H1 (cell line): Measurements from ENCODE around the gene CEP97. TPM values are rescaled to one million over a fixed set of nuclear protein-coding genes. Genes with fewer than 3 reads are reported as not detected.

Experiments used
- CTCF ChIA-PET: fragments of 300-600 bp; sonication (Branson Sonifier 250); formaldehyde crosslinking; loops from one replicate; lab custom pipeline; 2021; ENCODE audit not compliant: partially characterized antibody; lab: Charles Lee
- POLR2A ChIA-PET: fragments of 300-600 bp; sonication (Branson Sonifier 250); formaldehyde crosslinking; loops from one replicate; lab custom pipeline; 2021; ENCODE audit warnings: inconsistent platforms; ENCODE audit not compliant: partially characterized antibody; lab: Charles Lee
- DNase-seq, 2 experiments: peaks; one replicate each; pipeline versions ENCODE4 v3.0.0 to v3.0.0-alpha.2; 2010 to 2022; ENCODE audit warnings: low spot score in 2 of 2, low read depth in 1 of 2, mixed read lengths in 1 of 2
- FAIRE-seq: peaks from 2 replicates; lab custom pipeline; 2011; peaks lifted over from hg19 to GRCh38; lab: Jason Lieb, UNC
- H2AFZ ChIP-seq: 2 replicates; pipeline ENCODE4 v1.8.1; 2012; ENCODE audit warnings: low read length, inconsistent platforms
- H2AK5ac ChIP-seq: 2 replicates; pipeline ENCODE4 v1.6.1; 2013; ENCODE audit warnings: low read depth, low read length
- H2BK120ac ChIP-seq: replicated peaks from 2 replicates; pipeline ENCODE3; 2013; ENCODE audit warnings: low read depth, low read length, inconsistent platforms
- H2BK12ac ChIP-seq: 2 replicates; pipeline ENCODE4 v1.6.1; 2013; ENCODE audit warnings: low read depth, low read length
- H2BK15ac ChIP-seq: 2 replicates; pipeline ENCODE4 v1.6.1; 2013; ENCODE audit warnings: low read length
- H2BK20ac ChIP-seq: 2 replicates; pipeline ENCODE4 v1.6.1; 2013; ENCODE audit warnings: low read length
- H2BK5ac ChIP-seq: 2 replicates; pipeline ENCODE4 v1.6.1; 2013; ENCODE audit warnings: low read depth, low read length
- H3K14ac ChIP-seq: 2 replicates; pipeline ENCODE4 v1.6.1; 2013; ENCODE audit warnings: inconsistent platforms; ENCODE audit not compliant: insufficient read length
- H3K18ac ChIP-seq: 2 replicates; pipeline ENCODE4 v1.6.1; 2013; ENCODE audit warnings: low read length; ENCODE audit errors: extremely low read depth
- H3K23ac ChIP-seq: 2 replicates; pipeline ENCODE4 v1.6.1; 2013; ENCODE audit warnings: inconsistent platforms; ENCODE audit not compliant: insufficient read length
- H3K23me2 ChIP-seq: 2 replicates; pipeline ENCODE4 v1.6.1; 2013; ENCODE audit warnings: low read depth, low read length
- H3K27ac ChIP-seq: 2 replicates; pipeline ENCODE4 v1.6.1; 2011; ENCODE audit warnings: low read depth, low read length, inconsistent platforms
- H3K27me3 ChIP-seq, 4 experiments: replicated peaks in 1 of 4; 1 replicate in 1 of 4; 2 replicates in 3 of 4; pipeline versions ENCODE4 v1.6.1 to v1.8.1; 2011 to 2013; ENCODE audit warnings: low read length in 3 of 4, mild to moderate bottlenecking in 3 of 4, inconsistent platforms in 2 of 4, mixed read lengths in 2 of 4, moderate library complexity in 1 of 4; ENCODE audit not compliant: control insufficient read depth in 3 of 4, insufficient read depth in 3 of 4; ENCODE audit errors: extremely low read depth in 1 of 4
- H3K36me3 ChIP-seq, 4 experiments: 2 replicates each; pipeline versions ENCODE4 v1.6.1 to v1.8.1; 2011 to 2013; ENCODE audit warnings: mild to moderate bottlenecking in 4 of 4, low read length in 3 of 4, moderate library complexity in 2 of 4, control low read depth in 1 of 4, inconsistent platforms in 1 of 4; ENCODE audit not compliant: insufficient read depth in 4 of 4, control insufficient read depth in 2 of 4
- H3K4ac ChIP-seq: replicated peaks from 2 replicates; pipeline ENCODE3; 2013; ENCODE audit warnings: low read length, low read depth, mixed read lengths, inconsistent platforms; ENCODE audit not compliant: insufficient read length
- H3K4me1 ChIP-seq, 4 experiments: replicated peaks in 1 of 4; 1 replicate in 1 of 4; 2 replicates in 3 of 4; pipeline versions ENCODE4 v1.6.1 to v1.8.1; 2011 to 2013; ENCODE audit warnings: low read length in 3 of 4, inconsistent platforms in 2 of 4, mixed read lengths in 1 of 4; ENCODE audit not compliant: insufficient read depth in 4 of 4, control insufficient read depth in 3 of 4
- H3K4me2 ChIP-seq, 2 experiments: 2 replicates each; pipeline versions ENCODE4 v1.6.1 to v1.8.1; 2011 to 2013; ENCODE audit warnings: low read depth in 2 of 2, low read length in 2 of 2, control low read depth in 1 of 2, inconsistent platforms in 1 of 2, mild to moderate bottlenecking in 1 of 2; ENCODE audit not compliant: insufficient read depth in 1 of 2
- H3K4me3 ChIP-seq, 4 experiments: fragments of 200-600, 300-600 bp in 1 of 4; sonication (generic), shearing (Covaris generic), sonication (Bioruptor Twin) in 1 of 4; 2 replicates each; pipeline versions ENCODE4 v1.5.1 to v1.8.1; 2011 to 2016; ENCODE audit warnings: low read length in 4 of 4, low read depth in 3 of 4, control low read depth in 2 of 4, inconsistent platforms in 2 of 4, mild to moderate bottlenecking in 2 of 4, mixed read lengths in 1 of 4, moderate library complexity in 1 of 4; ENCODE audit not compliant: insufficient read depth in 2 of 4; ENCODE audit errors: extremely low read depth in 1 of 4
- H3K56ac ChIP-seq: replicated peaks from 2 replicates; pipeline ENCODE3; 2013; ENCODE audit warnings: low read depth, mild to moderate bottlenecking, mixed read lengths, low read length, inconsistent platforms; ENCODE audit not compliant: insufficient read length
- H3K79me1 ChIP-seq: 2 replicates; pipeline ENCODE4 v1.6.1; 2013; ENCODE audit warnings: low read depth, low read length, control low read depth
- H3K79me2 ChIP-seq, 2 experiments: 2 replicates each; pipeline versions ENCODE4 v1.6.1 to v1.8.1; 2012 to 2013; ENCODE audit warnings: low read length in 2 of 2, mild to moderate bottlenecking in 2 of 2, inconsistent platforms in 1 of 2; ENCODE audit not compliant: insufficient read depth in 2 of 2, control insufficient read depth in 1 of 2
- H3K9ac ChIP-seq, 4 experiments: replicated peaks in 1 of 4; 1 replicate in 1 of 4; 2 replicates in 3 of 4; pipeline versions ENCODE4 v1.6.1 to v1.8.1; 2011 to 2013; ENCODE audit warnings: low read depth in 3 of 4, low read length in 3 of 4, control low read depth in 2 of 4, mild to moderate bottlenecking in 2 of 4, moderate library complexity in 2 of 4, inconsistent platforms in 1 of 4; ENCODE audit errors: extremely low read depth in 1 of 4
- H3K9me3 ChIP-seq, 2 experiments: 2 replicates each; pipeline versions ENCODE4 v1.6.1 to v1.8.1; 2012 to 2013; ENCODE audit warnings: mild to moderate bottlenecking in 2 of 2, moderate library complexity in 2 of 2, control low read depth in 1 of 2, inconsistent platforms in 1 of 2, low read depth in 1 of 2, low read length in 1 of 2, mixed read lengths in 1 of 2; ENCODE audit not compliant: insufficient read depth in 2 of 2
- H4K20me1 ChIP-seq, 2 experiments: replicated peaks in 1 of 2; 2 replicates each; pipeline versions ENCODE3 to v1.8.1; 2011 to 2013; ENCODE audit warnings: inconsistent platforms in 2 of 2, low read length in 2 of 2, mild to moderate bottlenecking in 1 of 2; ENCODE audit not compliant: insufficient read depth in 2 of 2, control insufficient read depth in 1 of 2
- H4K5ac ChIP-seq: 2 replicates; pipeline ENCODE4 v1.6.1; 2013; ENCODE audit warnings: low read length, low read depth, mixed read lengths, inconsistent platforms; ENCODE audit not compliant: insufficient read length
- H4K8ac ChIP-seq: 2 replicates; pipeline ENCODE4 v1.8.0; 2013; ENCODE audit warnings: mild to moderate bottlenecking, moderate library complexity, low read length, inconsistent platforms; ENCODE audit not compliant: insufficient read depth; ENCODE audit errors: extremely low read depth
- H4K91ac ChIP-seq: replicated peaks from 2 replicates; pipeline ENCODE3; 2013; ENCODE audit warnings: low read length, mixed read lengths, inconsistent platforms; ENCODE audit not compliant: insufficient read length
- BRCA1 ChIP-seq: IDR thresholded peaks from 2 replicates; pipeline ENCODE4 v1.6.1; 2012; ENCODE audit warnings: low read depth, low read length, improper control_type of control experiment
- CBX8 ChIP-seq: fragments of 300-800, 300-1000 bp; sonication (generic); IDR thresholded peaks from 2 replicates; pipeline ENCODE4 v1.7.1; 2016; ENCODE audit warnings: low read depth, low read length, borderline replicate concordance
- CHD2 ChIP-seq: IDR thresholded peaks from 2 replicates; pipeline ENCODE4 v1.6.1; 2012; ENCODE audit warnings: low read length, improper control_type of control experiment
- EP300 ChIP-seq, 2 experiments: IDR thresholded peaks; 1 replicate in 1 of 2; 2 replicates in 1 of 2; pipeline ENCODE4 v1.6.1; 2011 to 2012; ENCODE audit warnings: low read depth in 2 of 2, low read length in 2 of 2, mild to moderate bottlenecking in 2 of 2, borderline replicate concordance in 1 of 2, inconsistent platforms in 1 of 2, moderate library complexity in 1 of 2
- SIN3A ChIP-seq, 2 experiments: IDR thresholded peaks in 1 of 2; conservative IDR thresholded peaks in 1 of 2; 2 replicates each; pipeline ENCODE4 v1.6.1; 2011 to 2012; ENCODE audit warnings: low read length in 2 of 2, improper control_type of control experiment in 1 of 2, low read depth in 1 of 2, mild to moderate bottlenecking in 1 of 2
- SP1 ChIP-seq: IDR thresholded peaks from 2 replicates; pipeline ENCODE4 v1.6.1; 2011; ENCODE audit warnings: low read depth, low read length
- WGBS, 2 experiments: shearing (Covaris generic) in 1 of 2; methylation state at CpG; one replicate each; pipeline versions ENCODE4 v1.1.6 to v1.1.7; 2013 to 2015; ENCODE audit warnings: low lambda C conversion rate in 2 of 2, mixed read lengths in 2 of 2, inconsistent platforms in 1 of 2, low coverage in 1 of 2, missing lambda C conversion rate in 1 of 2; ENCODE audit not compliant: insufficient replicate concordance in 2 of 2, insufficient coverage in 1 of 2, insufficient read length in 1 of 2; ENCODE audit errors: extremely low coverage in 1 of 2, missing lambda C conversion rate in 1 of 2; 5-methylcytosine and 5-hydroxymethylcytosine counted together
- polyA plus RNA-seq, 7 experiments: library from polyadenylated mRNA; depleted of rRNA in 3 of 7; stranded (reverse) in 5 of 7; unstranded in 2 of 7; fragments of >200 nt in 5 of 7; fragments of 200-250 nt in 2 of 7; gene quantifications; 1 replicate in 5 of 7; 2 replicates in 1 of 7; 4 replicates in 1 of 7; pipeline versions ENCODE4 v1.2.1 to v1.2.3, GENCODE V29; 2011 to 2013; ENCODE audit warnings: missing spikeins in 2 of 7, mixed read lengths in 2 of 7
- total RNA-seq: library from RNA; stranded (reverse); fragmentation: NEBNext Ultra II Directional; extraction: Animal tissue kit (Norgen Biotek cat#: 25700); gene quantifications from 2 replicates; pipeline ENCODE4 v1.2.1, GENCODE V29; 2021

Gene CEP97
- total and polyA plus RNA-seq, 2 of the 8 experiments (the other 6 are each of a cell fraction or from before 2014, with no cell fraction given) = 1.6 to 13.2 TPM

GRCh38 chr3:101802179-101802578, 77.8 kb downstream of the CEP97 start:
- DNase-seq (no peak), FAIRE-seq (no peak)
- Histone ChIP-seq H2BK5ac (no peak overlapping the region), H3K14ac (no peak overlapping the region), H3K79me2 (no peaks in the 10 kb centered on the region), H3K4me1 (no peaks in the 10 kb centered on the region), H4K91ac (no peak overlapping the region), H3K27me3 (no peaks in the 10 kb centered on the region), H3K9ac (no peak overlapping the region), H3K79me1 (no peaks in the 10 kb centered on the region; the same call in 1 of the 2 replicates), H4K5ac (no peak overlapping the region), H2AK5ac (no peak overlapping the region), H3K56ac (no peak overlapping the region), H2BK15ac (no peak overlapping the region), H4K8ac (no peak overlapping the region), H3K27ac (no peak overlapping the region), H2BK120ac (no peak overlapping the region), H3K36me3 (peaks cover 0 to 14% (median 4%) of the 10 kb centered on the region in 4 experiments; a peak in 4 of 8 replicates), H3K9me3 (no peaks in the 10 kb centered on the region), H2AFZ (no peak overlapping the region), H3K4me3 (no peak overlapping the region), H3K4me2 (no peak overlapping the region), H4K20me1 (no peaks in the 10 kb centered on the region), H2BK20ac (no peak overlapping the region), H2BK12ac (no peak overlapping the region), H3K18ac (no peak overlapping the region), H3K23me2 (no peaks in the 10 kb centered on the region), H3K23ac (no peak overlapping the region), H3K4ac (no peak overlapping the region)
- 97% methylated on average over 2 of the region's 2 CpGs; no CpG with 5 or more reads in 1 of the 2 experiments for WGBS, 2 experiments
- ChIA-PET CTCF (interaction anchor here (0.9 to 6.6 kb wide), 24 partner anchors 10 to 742 kb away, joined by 3 to 37 read pairs (median 6); partner anchors contain the start of genes NFKBIZ and NXPE3), POLR2A (interaction anchor here (1.0 to 1.6 kb wide), 2 partner anchors 25 to 47 kb away, joined by 4 to 8 read pairs; partner anchors contain the start of gene NFKBIZ)
- TF ChIP-seq SP1 = no peak
- no peak for TF ChIP-seq SIN3A (conservative IDR thresholded peaks at IDR 0.05 in 1 of 2, IDR thresholded peaks at IDR 0.05 in 1 of 2; ENCODE audit: low read depth in 1 of 2, low read length in 2 of 2)
- no peak for TF ChIP-seq CHD2
- TF ChIP-seq EP300 (IDR thresholded peaks at IDR 0.05; ENCODE audit: borderline replicate concordance in 1 of 2, low read depth in 2 of 2, low read length in 2 of 2) = no peak
- no peak for TF ChIP-seq CBX8
- TF ChIP-seq BRCA1 = no peak
